ENCODE results near the gene ZNF579. TPM values are rescaled to one million over a fixed set of nuclear protein-coding genes. Genes with fewer than 3 reads are reported as not detected.

ZNF579 gene
- total RNA-seq, 1 experiment from 2014 or later = 19.9 TPM

GRCh38 chr19:55625004-55625326 is 44.3 kb upstream of the ZNF579 start:
- no peak for DNase-seq
- no peaks in the 10 kb centered on the region for H4K20me1 ChIP-seq (ENCODE audit: control insufficient read depth, insufficient read depth, insufficient read length)
- H2BK15ac ChIP-seq (ENCODE audit: low read depth, low read length) = no peak overlapping the region
- Mint-ChIP-seq H3K36me3 (ENCODE audit: insufficient read depth in 1 of 3, low read depth in 3 of 3) (peaks cover 12 to 18% (median 17%) of the 10 kb centered on the region in 3 experiments; a peak in 6 of 7 replicates), H3K4me1 (peaks cover 8 to 14% of the 10 kb centered on the region in 2 experiments), H3K27me3 (ENCODE audit: low read depth) (peaks cover 2% of the 10 kb centered on the region), H3K27ac (peak overlapping the region; percentile 70 to 99 (median 81); a peak in 4 of 7 replicates), H3K9me3 (no peaks in the 10 kb centered on the region; a peak in 1 of 5 replicates), H3K4me3 (peak overlapping the region; percentile 85 to 89)
- H3K18ac ChIP-seq (ENCODE audit: insufficient read length, low read depth, low read length) = no peak overlapping the region
- TF ChIP-seq CTCF (conservative IDR thresholded peaks at IDR 0.05) = no peak
- no peak overlapping the region for H2BK20ac ChIP-seq (ENCODE audit: low read depth, low read length, poor library complexity, severe bottlenecking)
- no peaks in the 10 kb centered on the region for H3K27me3 ChIP-seq (ENCODE audit: insufficient read depth, low read length)
- no peak overlapping the region for H3K27ac ChIP-seq (ENCODE audit: insufficient read length, low read depth, low read length)
- H3K23ac ChIP-seq (ENCODE audit: insufficient read length, low read depth, low read length) = no peak overlapping the region
- no peaks in the 10 kb centered on the region for H3K23me2 ChIP-seq (ENCODE audit: insufficient read length, low read depth, low read length, poor library complexity, severe bottlenecking)
- H3T11ph ChIP-seq (ENCODE audit: low read length) = no peak overlapping the region
- H4K5ac ChIP-seq (ENCODE audit: insufficient read length, low read depth, low read length) = no peak overlapping the region
- H3K79me2 ChIP-seq (ENCODE audit: insufficient read depth, low read length) = no peaks in the 10 kb centered on the region
- no peak overlapping the region for H2BK12ac ChIP-seq (ENCODE audit: insufficient read length, low read depth, low read length)
- no peak overlapping the region for H3K56ac ChIP-seq (ENCODE audit: insufficient read length, low read depth, low read length)
- H2AFZ ChIP-seq (ENCODE audit: low read length) = no peak overlapping the region
- no peak overlapping the region for H4K91ac ChIP-seq (ENCODE audit: insufficient read length, low read depth, low read length)
- H3K79me1 ChIP-seq (ENCODE audit: insufficient read depth, low read depth, low read length, poor library complexity, severe bottlenecking) = no peaks in the 10 kb centered on the region
- WGBS (ENCODE audit: extremely low coverage, insufficient read length, low lambda C conversion rate) = no CpG with 5 or more reads among the region's 11 CpGs
- H3K9ac ChIP-seq (ENCODE audit: extremely low read depth, insufficient read length, low read length) = no peak overlapping the region
- H2BK5ac ChIP-seq (ENCODE audit: insufficient read length, low read length) = no peak overlapping the region
- H3K4me2 ChIP-seq (ENCODE audit: insufficient read depth, insufficient read length, low read length) = peak overlapping the region; percentile 25
- H4K8ac ChIP-seq (replicated peaks; ENCODE audit: insufficient read length, low read depth, low read length) = no peak overlapping the region
- H3K9me3 ChIP-seq (ENCODE audit: control insufficient read depth, low read depth, low read length) = no peaks in the 10 kb centered on the region
- no peak overlapping the region for H3K4ac ChIP-seq (ENCODE audit: low read depth, low read length)
- no peak overlapping the region for H2BK120ac ChIP-seq (ENCODE audit: low read depth, low read length, poor library complexity, severe bottlenecking)
- no peak overlapping the region for H3K14ac ChIP-seq (ENCODE audit: insufficient read depth, low read length)
- no peaks in the 10 kb centered on the region for H3K4me1 ChIP-seq (ENCODE audit: insufficient read depth, low read length)
- H2AK5ac ChIP-seq (ENCODE audit: insufficient read length, low read length) = no peak overlapping the region

All from H9 (cell line).